ENCODE data around the gene INSIG1. TPM values are rescaled to one million over a fixed set of nuclear protein-coding genes. Genes with fewer than 3 reads are reported as not detected.

Gene INSIG1
- total RNA-seq, 1 experiment from 2014 or later, result 32.3 TPM

DNA sequence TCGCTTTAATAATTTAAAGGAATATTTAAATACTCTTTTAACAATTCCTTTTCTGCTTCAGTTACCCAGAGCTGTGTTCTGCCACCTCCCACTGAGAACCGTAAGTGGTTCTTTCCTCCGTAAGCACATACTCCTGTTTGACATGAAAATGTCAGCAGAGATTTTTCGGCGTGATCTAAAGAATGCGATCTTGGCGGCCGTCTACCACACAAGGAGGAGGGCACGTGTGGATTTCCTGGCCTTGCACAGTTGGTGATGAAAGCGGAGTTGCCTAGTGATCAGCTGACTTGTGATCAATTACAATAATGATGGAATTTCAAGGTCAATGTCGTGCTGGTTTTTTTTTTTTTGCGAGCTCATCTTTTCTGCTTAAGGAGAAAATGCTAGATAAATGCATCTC, 35.6 kb upstream of the INSIG1 start (continued):
- TF ChIP-seq, protein P1, sequence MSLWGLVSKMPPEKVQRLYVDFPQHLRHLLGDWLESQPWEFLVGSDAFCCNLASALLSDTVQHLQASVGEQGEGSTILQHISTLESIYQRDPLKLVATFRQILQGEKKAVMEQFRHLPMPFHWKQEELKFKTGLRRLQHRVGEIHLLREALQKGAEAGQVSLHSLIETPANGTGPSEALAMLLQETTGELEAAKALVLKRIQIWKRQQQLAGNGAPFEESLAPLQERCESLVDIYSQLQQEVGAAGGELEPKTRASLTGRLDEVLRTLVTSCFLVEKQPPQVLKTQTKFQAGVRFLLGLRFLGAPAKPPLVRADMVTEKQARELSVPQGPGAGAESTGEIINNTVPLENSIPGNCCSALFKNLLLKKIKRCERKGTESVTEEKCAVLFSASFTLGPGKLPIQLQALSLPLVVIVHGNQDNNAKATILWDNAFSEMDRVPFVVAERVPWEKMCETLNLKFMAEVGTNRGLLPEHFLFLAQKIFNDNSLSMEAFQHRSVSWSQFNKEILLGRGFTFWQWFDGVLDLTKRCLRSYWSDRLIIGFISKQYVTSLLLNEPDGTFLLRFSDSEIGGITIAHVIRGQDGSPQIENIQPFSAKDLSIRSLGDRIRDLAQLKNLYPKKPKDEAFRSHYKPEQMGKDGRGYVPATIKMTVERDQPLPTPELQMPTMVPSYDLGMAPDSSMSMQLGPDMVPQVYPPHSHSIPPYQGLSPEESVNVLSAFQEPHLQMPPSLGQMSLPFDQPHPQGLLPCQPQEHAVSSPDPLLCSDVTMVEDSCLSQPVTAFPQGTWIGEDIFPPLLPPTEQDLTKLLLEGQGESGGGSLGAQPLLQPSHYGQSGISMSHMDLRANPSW (CRISPR knock-in tag; conservative IDR thresholded peaks at IDR 0.05; ENCODE audit: low read depth), result no peak
- TF ChIP-seq ZNF219 (CRISPR knock-in tag; IDR thresholded peaks at IDR 0.05; ENCODE audit: borderline replicate concordance), result no peak
- TF ChIP-seq, protein P2, sequence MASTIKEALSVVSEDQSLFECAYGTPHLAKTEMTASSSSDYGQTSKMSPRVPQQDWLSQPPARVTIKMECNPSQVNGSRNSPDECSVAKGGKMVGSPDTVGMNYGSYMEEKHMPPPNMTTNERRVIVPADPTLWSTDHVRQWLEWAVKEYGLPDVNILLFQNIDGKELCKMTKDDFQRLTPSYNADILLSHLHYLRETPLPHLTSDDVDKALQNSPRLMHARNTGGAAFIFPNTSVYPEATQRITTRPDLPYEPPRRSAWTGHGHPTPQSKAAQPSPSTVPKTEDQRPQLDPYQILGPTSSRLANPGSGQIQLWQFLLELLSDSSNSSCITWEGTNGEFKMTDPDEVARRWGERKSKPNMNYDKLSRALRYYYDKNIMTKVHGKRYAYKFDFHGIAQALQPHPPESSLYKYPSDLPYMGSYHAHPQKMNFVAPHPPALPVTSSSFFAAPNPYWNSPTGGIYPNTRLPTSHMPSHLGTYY (CRISPR knock-in tag; IDR thresholded peaks at IDR 0.05), result no peak
- TF ChIP-seq IRF2 (CRISPR knock-in tag; IDR thresholded peaks at IDR 0.05; ENCODE audit: borderline replicate concordance, low read depth), result no peak

DNA sequence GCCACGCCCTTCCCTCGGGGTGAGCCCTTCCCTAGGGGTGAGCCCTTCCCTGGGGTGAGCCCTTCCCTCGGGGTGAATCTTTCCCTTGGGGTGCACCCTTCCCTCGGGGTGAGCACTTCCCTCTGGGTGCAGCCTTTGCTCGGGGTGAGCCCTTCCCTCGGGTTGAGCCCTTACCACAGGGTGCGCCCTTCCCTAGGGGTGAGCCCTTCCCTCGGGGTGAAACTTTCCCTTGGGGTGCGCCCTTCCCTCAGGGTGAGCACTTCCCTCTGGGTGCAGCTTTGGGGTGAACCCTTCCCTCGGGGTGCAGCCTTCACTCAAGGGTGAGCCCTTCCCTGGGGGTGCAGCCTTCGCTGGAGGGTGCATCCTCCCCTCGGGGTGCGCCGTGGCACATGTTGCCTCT, 34.6 kb upstream of the INSIG1 start:
- Mint-ChIP-seq H3K4me3 (no peak overlapping the region), H3K27ac (no peak overlapping the region), H3K9me3 (no peaks in the 10 kb centered on the region), H3K4me1 (peaks cover 5% of the 10 kb centered on the region), H3K36me3 (no peaks in the 10 kb centered on the region), H3K27me3 (ENCODE audit: low read depth) (no peaks in the 10 kb centered on the region)
- ChIA-PET CTCF (interaction anchor here (1.0 to 1.8 kb wide), 2 partner anchors 33 to 73 kb away, joined by 3 to 4 read pairs; no protein-coding TSS in a partner anchor), POLR2A (no interaction called here)
- no peak for TF ChIP-seq TP53 (CRISPR knock-in tag; IDR thresholded peaks at IDR 0.05)
- TF ChIP-seq, protein P3, sequence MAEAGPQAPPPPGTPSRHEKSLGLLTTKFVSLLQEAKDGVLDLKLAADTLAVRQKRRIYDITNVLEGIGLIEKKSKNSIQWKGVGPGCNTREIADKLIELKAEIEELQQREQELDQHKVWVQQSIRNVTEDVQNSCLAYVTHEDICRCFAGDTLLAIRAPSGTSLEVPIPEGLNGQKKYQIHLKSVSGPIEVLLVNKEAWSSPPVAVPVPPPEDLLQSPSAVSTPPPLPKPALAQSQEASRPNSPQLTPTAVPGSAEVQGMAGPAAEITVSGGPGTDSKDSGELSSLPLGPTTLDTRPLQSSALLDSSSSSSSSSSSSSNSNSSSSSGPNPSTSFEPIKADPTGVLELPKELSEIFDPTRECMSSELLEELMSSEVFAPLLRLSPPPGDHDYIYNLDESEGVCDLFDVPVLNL (CRISPR knock-in tag; IDR thresholded peaks at IDR 0.05; ENCODE audit: borderline replicate concordance, low read depth), result no peak
- TF ChIP-seq, protein P4, sequence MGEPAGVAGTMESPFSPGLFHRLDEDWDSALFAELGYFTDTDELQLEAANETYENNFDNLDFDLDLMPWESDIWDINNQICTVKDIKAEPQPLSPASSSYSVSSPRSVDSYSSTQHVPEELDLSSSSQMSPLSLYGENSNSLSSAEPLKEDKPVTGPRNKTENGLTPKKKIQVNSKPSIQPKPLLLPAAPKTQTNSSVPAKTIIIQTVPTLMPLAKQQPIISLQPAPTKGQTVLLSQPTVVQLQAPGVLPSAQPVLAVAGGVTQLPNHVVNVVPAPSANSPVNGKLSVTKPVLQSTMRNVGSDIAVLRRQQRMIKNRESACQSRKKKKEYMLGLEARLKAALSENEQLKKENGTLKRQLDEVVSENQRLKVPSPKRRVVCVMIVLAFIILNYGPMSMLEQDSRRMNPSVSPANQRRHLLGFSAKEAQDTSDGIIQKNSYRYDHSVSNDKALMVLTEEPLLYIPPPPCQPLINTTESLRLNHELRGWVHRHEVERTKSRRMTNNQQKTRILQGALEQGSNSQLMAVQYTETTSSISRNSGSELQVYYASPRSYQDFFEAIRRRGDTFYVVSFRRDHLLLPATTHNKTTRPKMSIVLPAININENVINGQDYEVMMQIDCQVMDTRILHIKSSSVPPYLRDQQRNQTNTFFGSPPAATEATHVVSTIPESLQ (CRISPR knock-in tag; IDR thresholded peaks at IDR 0.05), result no peak
- no peak for DNase-seq (ENCODE audit: low spot score)
- no peak for ATAC-seq

DNA sequence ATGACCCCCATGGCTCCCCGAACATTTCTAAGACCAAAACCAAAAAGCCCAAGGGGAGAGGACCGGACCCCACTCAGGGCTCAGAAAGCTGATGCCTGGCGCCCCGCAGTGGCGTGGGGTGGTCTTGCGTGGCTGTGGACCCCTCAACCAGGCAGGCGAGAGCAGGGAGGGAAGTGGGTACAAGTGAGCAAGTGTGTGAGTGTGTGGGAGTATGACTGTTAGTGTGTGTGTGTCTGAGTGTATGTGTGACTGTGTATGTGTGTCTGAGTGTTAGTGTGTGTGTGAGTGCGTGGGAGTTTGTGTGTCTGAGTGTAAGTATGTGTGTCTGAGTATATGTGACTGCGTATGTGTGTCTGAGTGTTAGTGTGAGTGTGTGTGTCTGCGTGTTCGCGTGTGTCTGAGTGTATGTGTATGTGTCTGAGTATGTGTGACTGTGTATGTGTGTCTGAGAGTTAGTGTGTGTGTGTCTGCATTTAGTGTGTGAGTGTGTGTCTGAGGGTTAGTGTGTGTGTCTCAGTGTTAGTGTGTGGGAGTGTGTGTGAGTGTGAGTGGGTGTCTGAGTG, 34.0 kb upstream of the INSIG1 start:
- peak; percentile 27 for DNase-seq (ENCODE audit: low spot score)
- ChIA-PET CTCF (interaction anchor here (1.0 to 1.8 kb wide), 2 partner anchors 33 to 74 kb away, joined by 3 to 4 read pairs; no protein-coding TSS in a partner anchor), POLR2A (no interaction called here)
- H3K27me3 Mint-ChIP-seq (ENCODE audit: low read depth), result no peaks in the 10 kb centered on the region
- H3K4me3 Mint-ChIP-seq, result no peak overlapping the region
- H3K27ac Mint-ChIP-seq, result no peak overlapping the region
- no peaks in the 10 kb centered on the region for H3K36me3 Mint-ChIP-seq
- ATAC-seq, result no peak
- H3K4me1 Mint-ChIP-seq, result peaks cover 5% of the 10 kb centered on the region
- 0 out of 2 replicates have a peak, but pooled peaks cover 1% of the 10 kb centered on the region for H3K9me3 Mint-ChIP-seq
- no peak for TF ChIP-seq CREB1 (CRISPR knock-in tag; IDR thresholded peaks at IDR 0.05)
- no peak for TF ChIP-seq TEAD1 (CRISPR knock-in tag; IDR thresholded peaks at IDR 0.05)
- no peak for TF ChIP-seq TCF7 (CRISPR knock-in tag; IDR thresholded peaks at IDR 0.05; ENCODE audit: low read depth)
- TF ChIP-seq, protein P5, sequence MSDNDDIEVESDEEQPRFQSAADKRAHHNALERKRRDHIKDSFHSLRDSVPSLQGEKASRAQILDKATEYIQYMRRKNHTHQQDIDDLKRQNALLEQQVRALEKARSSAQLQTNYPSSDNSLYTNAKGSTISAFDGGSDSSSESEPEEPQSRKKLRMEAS (CRISPR knock-in tag; IDR thresholded peaks at IDR 0.05), result no peak
- no peak for TF ChIP-seq FOXK1 (CRISPR knock-in tag; IDR thresholded peaks at IDR 0.05)
- TF ChIP-seq, protein P6, sequence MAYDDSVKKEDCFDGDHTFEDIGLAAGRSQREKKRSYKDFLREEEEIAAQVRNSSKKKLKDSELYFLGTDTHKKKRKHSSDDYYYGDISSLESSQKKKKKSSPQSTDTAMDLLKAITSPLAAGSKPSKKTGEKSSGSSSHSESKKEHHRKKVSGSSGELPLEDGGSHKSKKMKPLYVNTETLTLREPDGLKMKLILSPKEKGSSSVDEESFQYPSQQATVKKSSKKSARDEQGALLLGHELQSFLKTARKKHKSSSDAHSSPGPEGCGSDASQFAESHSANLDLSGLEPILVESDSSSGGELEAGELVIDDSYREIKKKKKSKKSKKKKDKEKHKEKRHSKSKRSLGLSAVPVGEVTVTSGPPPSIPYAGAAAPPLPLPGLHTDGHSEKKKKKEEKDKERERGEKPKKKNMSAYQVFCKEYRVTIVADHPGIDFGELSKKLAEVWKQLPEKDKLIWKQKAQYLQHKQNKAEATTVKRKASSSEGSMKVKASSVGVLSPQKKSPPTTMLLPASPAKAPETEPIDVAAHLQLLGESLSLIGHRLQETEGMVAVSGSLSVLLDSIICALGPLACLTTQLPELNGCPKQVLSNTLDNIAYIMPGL (CRISPR knock-in tag; IDR thresholded peaks at IDR 0.05), result no peak
- TF ChIP-seq ESRRA (CRISPR knock-in tag; IDR thresholded peaks at IDR 0.05; ENCODE audit: borderline replicate concordance), result no peak
- TF ChIP-seq, protein P7, sequence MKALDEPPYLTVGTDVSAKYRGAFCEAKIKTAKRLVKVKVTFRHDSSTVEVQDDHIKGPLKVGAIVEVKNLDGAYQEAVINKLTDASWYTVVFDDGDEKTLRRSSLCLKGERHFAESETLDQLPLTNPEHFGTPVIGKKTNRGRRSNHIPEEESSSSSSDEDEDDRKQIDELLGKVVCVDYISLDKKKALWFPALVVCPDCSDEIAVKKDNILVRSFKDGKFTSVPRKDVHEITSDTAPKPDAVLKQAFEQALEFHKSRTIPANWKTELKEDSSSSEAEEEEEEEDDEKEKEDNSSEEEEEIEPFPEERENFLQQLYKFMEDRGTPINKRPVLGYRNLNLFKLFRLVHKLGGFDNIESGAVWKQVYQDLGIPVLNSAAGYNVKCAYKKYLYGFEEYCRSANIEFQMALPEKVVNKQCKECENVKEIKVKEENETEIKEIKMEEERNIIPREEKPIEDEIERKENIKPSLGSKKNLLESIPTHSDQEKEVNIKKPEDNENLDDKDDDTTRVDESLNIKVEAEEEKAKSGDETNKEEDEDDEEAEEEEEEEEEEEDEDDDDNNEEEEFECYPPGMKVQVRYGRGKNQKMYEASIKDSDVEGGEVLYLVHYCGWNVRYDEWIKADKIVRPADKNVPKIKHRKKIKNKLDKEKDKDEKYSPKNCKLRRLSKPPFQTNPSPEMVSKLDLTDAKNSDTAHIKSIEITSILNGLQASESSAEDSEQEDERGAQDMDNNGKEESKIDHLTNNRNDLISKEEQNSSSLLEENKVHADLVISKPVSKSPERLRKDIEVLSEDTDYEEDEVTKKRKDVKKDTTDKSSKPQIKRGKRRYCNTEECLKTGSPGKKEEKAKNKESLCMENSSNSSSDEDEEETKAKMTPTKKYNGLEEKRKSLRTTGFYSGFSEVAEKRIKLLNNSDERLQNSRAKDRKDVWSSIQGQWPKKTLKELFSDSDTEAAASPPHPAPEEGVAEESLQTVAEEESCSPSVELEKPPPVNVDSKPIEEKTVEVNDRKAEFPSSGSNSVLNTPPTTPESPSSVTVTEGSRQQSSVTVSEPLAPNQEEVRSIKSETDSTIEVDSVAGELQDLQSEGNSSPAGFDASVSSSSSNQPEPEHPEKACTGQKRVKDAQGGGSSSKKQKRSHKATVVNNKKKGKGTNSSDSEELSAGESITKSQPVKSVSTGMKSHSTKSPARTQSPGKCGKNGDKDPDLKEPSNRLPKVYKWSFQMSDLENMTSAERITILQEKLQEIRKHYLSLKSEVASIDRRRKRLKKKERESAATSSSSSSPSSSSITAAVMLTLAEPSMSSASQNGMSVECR (CRISPR knock-in tag; IDR thresholded peaks at IDR 0.05; ENCODE audit: borderline replicate concordance), result no peak
- TF ChIP-seq IRF2 (CRISPR knock-in tag; IDR thresholded peaks at IDR 0.05; ENCODE audit: borderline replicate concordance, low read depth), result no peak
- TF ChIP-seq NFYB (CRISPR knock-in tag; conservative IDR thresholded peaks at IDR 0.05; ENCODE audit: low read depth), result no peak
- no peak for TF ChIP-seq ZNF671 (CRISPR knock-in tag; IDR thresholded peaks at IDR 0.05)

Data from WTC11 (cell line).